Ovary (tissue), 3 donors: ENCODE data around the gene NUDT8.

Experiments used
- CTCF ChIP-seq, 3 donors: fragments of 450-650 bp in 2 of 3; fragments of 200-600 bp in 1 of 3; IDR thresholded peaks; one replicate each; pipeline versions ENCODE4 v1.5.1 to v1.8.0; 2016 to 2022; ENCODE audit warnings: antibody characterized with exemption in 3 of 3, mild to moderate bottlenecking in 1 of 3
- EP300 ChIP-seq: sonication (generic); formaldehyde crosslinking; IDR thresholded peaks from one replicate; pipeline ENCODE4 v1.6.1; 2017; ENCODE audit warnings: antibody characterized with exemption
- POLR2A ChIP-seq: fragments of 450-650 bp; IDR thresholded peaks from one replicate; pipeline ENCODE4 v1.6.1; 2017; ENCODE audit warnings: antibody characterized with exemption, mild to moderate bottlenecking, moderate library complexity
- donor health status: DM: no; HTN: no; CAD: no.

- TF ChIP-seq EP300 (no peak), CTCF (IDR thresholded peaks at IDR 0.05) (no peak), POLR2A (no peak)
These were observed 4.1 kb upstream of the NUDT8 start for GRCh38 chr11:67633758-67634365.
